GM12878 (cell line): ENCODE data around the gene PLAGL2. TPM values are rescaled to one million over a fixed set of nuclear protein-coding genes. Genes with fewer than 3 reads are reported as not detected.

Source experiments
- ATAC-seq: fragments of 200-7000 bp; cut with Tn5 transposase; 3 replicates; pipeline ENCODE4 v1.9.1; 2020; ENCODE audit warnings: mild to moderate bottlenecking, moderate library complexity
- BruUV-seq: library from RNA; stranded (reverse); fragments of 400-500 nt; replicated peaks from 2 replicates; lab custom pipeline; 2021; lab: Mats Ljungman, UMichigan
- CTCF ChIA-PET: fragments of 300-600 bp; sonication (Branson Sonifier 250); formaldehyde crosslinking; extraction: SDS; loops from one replicate; lab custom pipeline; 2021; ENCODE audit warnings: inconsistent platforms; lab: Yijun Ruan, JAX
- POLR2A ChIA-PET: fragments of 350-600 bp; formaldehyde crosslinking; extraction: SDS; loops from one replicate; lab custom pipeline; 2021; ENCODE audit warnings: inconsistent platforms; lab: Charles Lee
- RAD21 ChIA-PET: fragments of 300-600 bp; sonication (Branson Sonifier 250); formaldehyde crosslinking; loops from one replicate; lab custom pipeline; 2023; ENCODE audit warnings: antibody characterized with exemption; ENCODE audit not compliant: unreplicated experiment; lab: Charles Lee
- SMC1A ChIA-PET: fragments of 300-600 bp; sonication (Branson Sonifier 250); formaldehyde crosslinking; loops from one replicate; lab custom pipeline; 2023; ENCODE audit not compliant: unreplicated experiment, uncharacterized antibody; lab: Charles Lee
- DNase-seq: peaks from one replicate; pipeline ENCODE4 v3.0.0-alpha.2; 2011; ENCODE audit warnings: low read depth, low spot score
- FAIRE-seq: peaks from 3 replicates; lab custom pipeline; 2011; peaks lifted over from hg19 to GRCh38; lab: Jason Lieb, UNC
- H2AFZ ChIP-seq: 2 replicates; pipeline ENCODE4 v1.6.0; 2011; ENCODE audit warnings: low read depth, low read length, control low read depth; ENCODE audit not compliant: control insufficient read depth
- H3K27ac ChIP-seq: 2 replicates; pipeline ENCODE4 v1.5.1; 2011; ENCODE audit warnings: control low read depth; ENCODE audit not compliant: control insufficient read depth, insufficient read depth
- H3K27me3 ChIP-seq, 2 experiments: replicated peaks in 1 of 2; 2 replicates each; pipeline versions ENCODE4 v1.6.0 to v1.6.1; 2011; ENCODE audit warnings: low read length in 1 of 2; ENCODE audit not compliant: control insufficient read depth in 2 of 2, insufficient read depth in 2 of 2
- H3K36me3 ChIP-seq, 2 experiments: 2 replicates each; pipeline ENCODE4 v1.5.1; 2011; ENCODE audit warnings: low read length in 1 of 2; ENCODE audit not compliant: control insufficient read depth in 2 of 2, insufficient read depth in 2 of 2
- H3K4me1 ChIP-seq: 2 replicates; pipeline ENCODE4 v1.6.1; 2011; ENCODE audit warnings: mild to moderate bottlenecking, low read length, moderate library complexity, mixed read lengths; ENCODE audit not compliant: control insufficient read depth, insufficient read depth
- H3K4me2 ChIP-seq: 2 replicates; pipeline ENCODE4 v1.6.0; 2011; ENCODE audit warnings: control low read depth; ENCODE audit not compliant: control insufficient read depth, insufficient read depth
- H3K4me3 ChIP-seq: fragments of 200-600 bp; sonication (generic); 2 replicates; pipeline ENCODE4 v1.5.1; 2016
- H3K79me2 ChIP-seq: 2 replicates; pipeline ENCODE4 v1.6.0; 2011; ENCODE audit warnings: low read length; ENCODE audit not compliant: control insufficient read depth, insufficient read depth
- H3K9ac ChIP-seq: 2 replicates; pipeline ENCODE4 v1.8.0; 2011; ENCODE audit warnings: low read length, control low read depth, mixed read lengths; ENCODE audit not compliant: control insufficient read depth, insufficient read depth
- H3K9me3 ChIP-seq: replicated peaks from 3 replicates; pipeline ENCODE4 v1.5.1; 2011; ENCODE audit warnings: mild to moderate bottlenecking, low read length; ENCODE audit not compliant: control insufficient read depth, insufficient read depth
- H4K20me1 ChIP-seq: 2 replicates; pipeline ENCODE4 v1.6.0; 2011; ENCODE audit not compliant: control insufficient read depth, insufficient read depth
- BCL3 ChIP-seq: IDR thresholded peaks from 2 replicates; pipeline ENCODE4 v1.6.1; 2011; ENCODE audit warnings: borderline replicate concordance, low read depth, mild to moderate bottlenecking, moderate library complexity, low read length; ENCODE audit not compliant: insufficient read depth, poor library complexity, severe bottlenecking
- CTCF ChIP-seq, 3 experiments: IDR thresholded peaks in 2 of 3; conservative IDR thresholded peaks in 1 of 3; 2 replicates each; pipeline ENCODE4 v1.5.1; 2011; ENCODE audit warnings: low read depth in 3 of 3, low read length in 3 of 3, mild to moderate bottlenecking in 3 of 3, control low read depth in 2 of 3, moderate library complexity in 2 of 3, inconsistent platforms in 1 of 3, mixed read lengths in 1 of 3; ENCODE audit not compliant: control insufficient read depth in 2 of 3, insufficient read depth in 1 of 3; ENCODE audit errors: extremely low read depth in 1 of 3
- DPF2 ChIP-seq: fragments of 450-650 bp; IDR thresholded peaks from 2 replicates; pipeline ENCODE4 v1.6.1; 2017; ENCODE audit warnings: mild to moderate bottlenecking
- FOXM1 ChIP-seq: IDR thresholded peaks from 2 replicates; pipeline ENCODE4 v1.6.1; 2012; ENCODE audit warnings: low read depth, mild to moderate bottlenecking, inconsistent platforms, low read length, moderate library complexity
- JUNB ChIP-seq: IDR thresholded peaks from 2 replicates; pipeline ENCODE4 v1.6.1; 2016; ENCODE audit warnings: antibody characterized with exemption, mild to moderate bottlenecking
- LARP7 ChIP-seq: fragments of 450-650 bp; IDR thresholded peaks from 2 replicates; pipeline ENCODE4 v1.6.1; 2017; ENCODE audit warnings: mild to moderate bottlenecking
- MLLT1 ChIP-seq: fragments of 450-650 bp; IDR thresholded peaks from 2 replicates; pipeline ENCODE4 v1.6.1; 2016; ENCODE audit warnings: mild to moderate bottlenecking
- NFYA ChIP-seq: IDR thresholded peaks from 2 replicates; pipeline ENCODE4 v1.6.1; 2011; ENCODE audit warnings: low read depth, mild to moderate bottlenecking, low read length, improper control_type of control experiment, borderline replicate concordance
- PKNOX1 ChIP-seq: fragments of 450-650 bp; IDR thresholded peaks from 2 replicates; pipeline ENCODE4 v1.6.1; 2016; ENCODE audit warnings: mild to moderate bottlenecking
- PML ChIP-seq: IDR thresholded peaks from 2 replicates; pipeline ENCODE4 v1.6.1; 2012; ENCODE audit warnings: low read length, inconsistent platforms
- RAD21 ChIP-seq: IDR thresholded peaks from 2 replicates; pipeline ENCODE4 v1.6.1; 2011; ENCODE audit warnings: mild to moderate bottlenecking, low read depth, low read length, moderate library complexity; ENCODE audit not compliant: insufficient read depth
- RB1 ChIP-seq: fragments of 450-650 bp; formaldehyde crosslinking; IDR thresholded peaks from 2 replicates; pipeline ENCODE4 v1.6.1; 2017; ENCODE audit warnings: mild to moderate bottlenecking, borderline replicate concordance
- RCOR1 ChIP-seq: conservative IDR thresholded peaks from 2 replicates; pipeline ENCODE4 v1.6.1; 2012; ENCODE audit warnings: low read depth, low read length, improper control_type of control experiment
- SIX5 ChIP-seq: IDR thresholded peaks from 2 replicates; pipeline ENCODE4 v1.6.1; 2011; ENCODE audit warnings: mild to moderate bottlenecking, low read depth, low read length, moderate library complexity; ENCODE audit not compliant: severe bottlenecking
- SP1 ChIP-seq: IDR thresholded peaks from one replicate; pipeline ENCODE4 v1.6.1; 2011; ENCODE audit warnings: low read depth, low read length
- SUPT20H ChIP-seq: IDR thresholded peaks from 2 replicates; pipeline ENCODE4 v1.6.1; 2011; ENCODE audit warnings: low read depth, mild to moderate bottlenecking, low read length, moderate library complexity, borderline replicate concordance; ENCODE audit not compliant: control insufficient read depth
- TARDBP ChIP-seq: IDR thresholded peaks from 2 replicates; pipeline ENCODE4 v1.6.1; 2016; ENCODE audit warnings: borderline replicate concordance
- ZNF24 ChIP-seq: fragments of 450-650 bp; IDR thresholded peaks from 2 replicates; pipeline ENCODE4 v1.6.1; 2017; ENCODE audit warnings: antibody characterized with exemption, mild to moderate bottlenecking
- ZNF274 ChIP-seq: IDR thresholded peaks from one replicate; pipeline ENCODE4 v1.8.0; 2011; ENCODE audit not compliant: insufficient read length, insufficient read depth
- WGBS: methylation state at CpG from one replicate; pipeline ENCODE4 v1.1.6; 2016; ENCODE audit warnings: low lambda C conversion rate; ENCODE audit not compliant: insufficient replicate concordance, insufficient coverage; ENCODE audit errors: missing lambda C conversion rate; 5-methylcytosine and 5-hydroxymethylcytosine counted together
- in situ Hi-C: fragments of 300-500 bp; cut with MboI; formaldehyde crosslinking; loops from 9 replicates; pipeline ENCODE4 v1.14.3; 2018; ENCODE audit warnings: mixed read lengths
- intact Hi-C: fragments of 100-400 bp; cut with micrococcal nuclease; formaldehyde crosslinking; loops from one replicate; pipeline ENCODE4 v1.14.2; 2022; ENCODE audit not compliant: unreplicated experiment
- polyA plus RNA-seq, 11 experiments: library from polyadenylated mRNA; depleted of rRNA in 4 of 11; unstranded in 6 of 11; stranded (reverse) in 5 of 11; fragments of >200 nt; fragmentation: Nextera tagmentation in 4 of 11; fragmentation: Illumina TruSeq in 1 of 11; extraction: Ambion mirVana in 4 of 11; extraction: Trizol in 1 of 11; gene quantifications; 1 replicate in 1 of 11; 2 replicates in 10 of 11; pipeline versions ENCODE4 v1.2.1 to v1.2.3, GENCODE V29; 2011 to 2016; ENCODE audit warnings: inconsistent platforms in 2 of 11, missing spikeins in 2 of 11, low read depth in 1 of 11
- total RNA-seq, 4 experiments: library from RNA; depleted of rRNA in 3 of 4; stranded (reverse); fragments of >200 nt in 3 of 4; fragmentation: Illumina TruSeq in 1 of 4; extraction: Trizol in 1 of 4; gene quantifications; 2 replicates each; pipeline versions ENCODE4 v1.2.1 to v1.2.3, GENCODE V29; 2013 to 2021

PLAGL2 gene
- total and polyA plus RNA-seq, 10 of the 15 experiments (the other 5 are each of a cell fraction or from before 2014, with no cell fraction given): 4.4 to 32.3 (median 13.3) TPM

- no peak for TF ChIP-seq LARP7
- TF ChIP-seq CTCF (IDR thresholded peaks at IDR 0.05 in 2 of 3, conservative IDR thresholded peaks at IDR 0.05 in 1 of 3; ENCODE audit: control insufficient read depth in 2 of 3, extremely low read depth in 1 of 3, insufficient read depth in 1 of 3, low read depth in 3 of 3, low read length in 3 of 3): no peak
Observed at GRCh38 chr20:32230707-32231106, 23.2 kb upstream of the PLAGL2 start (continued).

GRCh38 chr20:32229251-32229747 lies 21.8 kb upstream of the PLAGL2 start:
- in situ Hi-C loops (no loop called here), intact Hi-C loops (no loop called here)
- ATAC-seq (no peak), DNase-seq (no peak), FAIRE-seq (no peak)
- no peak overlapping the region for H2AFZ ChIP-seq
- H3K27ac ChIP-seq: no peak overlapping the region
- SMC1A ChIA-PET: interaction anchor here (1.1 kb wide), 2 partner anchors 11 to 55 kb away, joined by 3 read pairs; no protein-coding TSS in a partner anchor
- H3K27me3 ChIP-seq: no peaks in the 10 kb centered on the region
- peaks cover 10% of the 10 kb centered on the region; the same call in 1 of the 2 replicates for H3K4me1 ChIP-seq
- BruUV-seq: no TSS peak
- RAD21 ChIA-PET: no interaction called here
- H3K36me3 ChIP-seq: peaks cover 18 to 27% of the 10 kb centered on the region in 2 experiments
- no peak overlapping the region for H3K4me2 ChIP-seq
- WGBS: over 99% methylated on average over 5 of the region's 5 CpGs
- POLR2A ChIA-PET: no interaction called here
- CTCF ChIA-PET: no interaction called here
- no peaks in the 10 kb centered on the region for H4K20me1 ChIP-seq
- H3K9ac ChIP-seq: no peak overlapping the region
- H3K79me2 ChIP-seq: no peaks in the 10 kb centered on the region
- no peaks in the 10 kb centered on the region for H3K9me3 ChIP-seq
- no peak overlapping the region for H3K4me3 ChIP-seq
- TF ChIP-seq JUNB (no peak), RB1 (no peak), PKNOX1 (no peak), DPF2 (no peak), PML (no peak), SIX5 (no peak), ZNF24 (no peak), MLLT1 (no peak), NFYA (no peak), SP1 (no peak), FOXM1 (no peak), RAD21 (no peak), ZNF274 (no peak), SUPT20H (no peak), BCL3 (no peak), TARDBP (no peak), RCOR1 (no peak)
